Fibroblast of peridontal ligament (primary cell): ENCODE results near the gene STARD9.
A peak's percentile ranks its signal among the peaks of the same experiment; 100 is the strongest.
"Not testable (repeated sequence)": the region's sequence is repeated elsewhere in the genome, so short reads cannot be mapped to it uniquely, and the experiment has no call there.

Experiments
- DNase-seq: peaks from one replicate; pipeline ENCODE4 v3.0.0-alpha.2; 2010; ENCODE audit errors: extremely low read depth

STARD9 gene

DNA sequence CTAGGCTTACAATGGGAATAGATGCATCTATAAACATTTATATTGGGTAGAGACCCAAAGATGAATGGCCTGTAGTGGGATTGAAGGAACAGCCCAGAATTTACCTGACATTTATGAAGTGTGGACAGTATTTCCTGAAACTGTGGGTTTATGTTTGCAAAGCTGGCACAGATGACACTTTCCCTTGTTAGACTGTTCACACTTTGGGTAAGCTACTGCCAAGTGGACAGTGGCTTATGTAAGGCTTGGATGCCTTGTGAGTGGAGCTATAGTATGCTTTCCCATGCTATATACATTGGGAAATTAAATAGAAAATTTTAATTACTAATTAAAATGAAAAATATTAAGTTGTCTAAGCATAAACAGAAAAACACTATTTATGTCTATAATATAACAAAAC lies 48.5 kb downstream of the STARD9 start:
- DNase-seq = no peak

DNA sequence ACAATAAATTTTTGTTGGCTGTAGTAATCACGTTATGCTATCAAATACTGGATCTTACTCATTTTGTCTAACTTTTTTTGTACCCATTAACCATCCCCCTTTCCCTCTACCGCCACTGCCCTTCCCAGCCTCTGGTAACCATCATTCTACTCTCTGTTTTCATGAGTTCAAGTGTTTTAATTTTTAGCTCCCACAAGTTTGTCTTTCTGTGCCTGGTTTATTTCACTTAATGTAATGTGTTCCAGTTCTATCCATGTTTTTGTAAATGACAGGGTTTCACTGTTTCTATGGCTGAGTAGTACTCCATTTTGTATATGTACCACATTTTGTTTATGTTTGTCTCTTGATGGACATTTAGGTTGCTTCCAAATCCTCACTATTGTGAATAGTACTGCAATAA lies 52.1 kb downstream of the STARD9 start:
- no peak for DNase-seq

DNA sequence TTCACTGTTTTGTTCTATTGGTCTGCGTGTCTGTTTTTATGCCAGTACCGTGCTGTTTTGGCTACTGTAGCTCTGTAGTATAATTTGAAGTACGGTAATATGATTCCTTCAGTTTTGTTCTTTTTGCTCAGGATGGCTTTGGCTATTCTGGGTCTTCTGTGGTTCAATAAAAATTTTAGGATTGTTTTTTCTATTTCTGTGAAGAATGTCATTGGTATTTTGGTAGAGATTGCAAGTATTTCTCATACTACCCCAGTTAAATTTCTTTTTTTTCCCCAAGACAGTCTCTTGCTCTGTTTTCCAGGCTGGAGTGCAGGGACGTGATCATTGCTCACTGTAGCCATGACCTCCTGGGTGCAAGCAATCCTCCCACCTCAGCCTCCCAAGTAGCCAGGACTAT lies 53.4 kb downstream of the STARD9 start:
- DNase-seq = no peak

DNA sequence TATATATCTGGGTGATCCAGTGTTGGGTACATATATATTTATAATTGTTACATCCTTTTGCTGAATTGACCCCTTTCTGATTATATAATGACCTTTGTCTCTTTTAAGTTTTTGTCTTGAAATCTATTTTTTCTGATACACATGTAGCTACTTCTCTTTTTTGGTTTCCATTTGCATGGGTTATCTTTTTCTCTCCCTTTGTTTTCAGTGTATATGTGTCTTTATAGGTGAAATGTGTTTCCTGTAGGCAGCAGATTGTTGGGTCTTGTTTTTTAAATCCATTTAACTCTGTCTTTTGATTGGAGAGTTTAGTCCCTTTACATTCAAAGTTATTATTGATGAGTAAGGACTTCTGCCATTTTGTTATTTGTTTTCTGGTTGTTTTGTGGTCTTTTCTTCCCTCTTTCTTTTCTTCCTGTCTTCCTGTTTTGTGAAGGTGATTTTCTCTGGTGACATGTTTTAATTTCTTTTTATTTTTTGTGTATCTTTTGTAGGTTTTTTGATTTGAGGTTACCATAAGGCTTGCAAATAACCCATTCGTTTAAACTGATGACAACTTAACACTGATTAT lies 56.8 kb downstream of the STARD9 start:
- no peak for DNase-seq

DNA sequence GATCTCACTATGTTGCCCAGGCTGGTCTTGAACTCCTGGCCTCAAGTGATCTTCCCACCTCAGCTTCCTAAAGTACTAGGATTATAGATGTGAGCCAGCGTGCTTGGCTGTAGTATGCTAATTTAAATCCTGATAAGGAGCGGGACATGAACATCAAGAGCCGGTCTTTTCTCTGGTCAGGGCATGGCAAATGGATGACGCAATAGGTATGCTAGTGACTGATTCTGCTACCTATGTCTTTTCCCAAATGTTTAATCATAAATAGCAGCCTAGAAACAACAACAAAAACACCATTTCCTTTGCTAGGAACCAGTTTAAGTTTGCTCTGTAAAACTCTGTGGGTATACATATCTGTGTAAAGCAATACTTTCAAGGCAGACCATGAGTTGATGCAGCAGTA lies 64.7 kb downstream of the STARD9 start:
- no peak for DNase-seq

DNA sequence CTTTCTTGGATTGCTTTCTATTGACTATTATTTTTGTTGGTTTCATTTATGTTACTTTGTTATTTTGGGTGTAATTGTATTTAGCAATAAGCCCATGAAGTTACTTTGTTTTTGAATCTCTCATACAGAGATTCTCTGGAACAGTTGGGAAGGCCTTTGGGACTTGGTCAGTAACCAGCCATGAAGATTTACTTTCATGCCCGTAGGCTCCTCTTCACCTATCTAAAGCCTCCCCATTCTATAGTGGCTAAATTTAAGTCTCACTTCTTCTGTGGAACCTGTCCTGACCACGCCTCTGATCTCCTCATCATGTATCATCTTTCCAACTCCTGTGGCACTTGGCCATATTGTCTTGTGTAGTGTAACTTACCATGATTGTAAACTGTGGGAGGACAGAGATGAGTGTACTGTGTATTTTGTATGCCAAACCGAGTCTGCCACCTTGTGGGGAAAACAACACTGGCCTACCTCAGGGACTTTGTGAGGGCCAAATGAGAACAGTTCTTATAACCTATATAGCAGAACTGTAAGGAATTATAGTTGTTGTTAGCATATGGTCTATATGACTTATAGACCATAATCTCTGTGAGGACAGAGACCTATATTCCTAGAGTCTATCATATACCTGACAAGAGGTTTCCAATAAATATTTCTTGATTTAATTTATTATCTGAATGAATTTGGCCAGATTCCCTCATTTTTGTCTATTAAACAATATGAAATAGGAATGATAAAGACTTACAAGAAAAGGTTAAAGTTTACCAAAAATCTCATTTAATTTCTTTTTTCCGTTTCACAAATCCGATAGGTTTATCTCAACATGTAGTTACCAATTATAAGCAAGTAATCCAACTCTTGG lies 75.0 kb downstream of the STARD9 start:
- DNase-seq = peak; percentile 91

DNA sequence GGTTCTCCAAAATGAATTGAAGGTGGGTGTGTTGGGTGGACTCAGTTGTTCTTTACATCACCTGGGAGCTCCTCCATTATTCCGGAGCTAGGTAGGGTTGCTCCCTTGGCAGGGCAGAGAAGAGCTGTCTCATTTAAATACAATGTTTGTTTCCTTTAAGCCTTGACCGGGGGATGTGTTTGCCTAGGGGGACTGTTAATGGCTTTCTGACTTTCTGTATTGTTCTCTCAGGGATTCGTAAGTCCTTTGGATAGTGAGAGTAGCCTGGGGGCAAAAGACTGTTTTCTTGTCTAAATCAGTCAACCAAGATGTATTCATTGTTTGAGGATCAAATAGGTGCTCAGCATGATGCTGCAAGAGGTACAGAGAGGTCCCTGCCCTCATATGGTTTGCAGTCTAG lies 90.4 kb downstream of the STARD9 start:
- no peak for DNase-seq

DNA sequence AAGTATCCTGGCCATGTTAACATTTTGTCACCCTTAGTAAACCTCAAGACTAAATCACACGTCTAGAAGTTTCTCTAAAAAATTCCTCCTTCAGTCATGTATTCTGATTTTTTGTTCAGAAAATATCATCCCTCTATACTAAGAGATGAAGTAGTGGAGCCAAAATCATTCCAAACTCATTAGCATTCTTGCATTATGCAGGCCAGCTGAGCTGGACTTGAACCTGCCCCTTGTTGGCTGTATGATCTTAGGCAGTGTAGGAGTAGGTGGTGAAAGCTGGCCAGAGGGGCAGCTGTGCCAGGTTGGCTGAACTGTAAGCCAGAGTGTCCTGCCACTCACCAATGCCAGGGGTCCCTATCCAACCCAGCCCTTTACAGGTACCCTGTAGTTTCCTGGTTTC lies 92.4 kb downstream of the STARD9 start:
- no peak for DNase-seq

DNA sequence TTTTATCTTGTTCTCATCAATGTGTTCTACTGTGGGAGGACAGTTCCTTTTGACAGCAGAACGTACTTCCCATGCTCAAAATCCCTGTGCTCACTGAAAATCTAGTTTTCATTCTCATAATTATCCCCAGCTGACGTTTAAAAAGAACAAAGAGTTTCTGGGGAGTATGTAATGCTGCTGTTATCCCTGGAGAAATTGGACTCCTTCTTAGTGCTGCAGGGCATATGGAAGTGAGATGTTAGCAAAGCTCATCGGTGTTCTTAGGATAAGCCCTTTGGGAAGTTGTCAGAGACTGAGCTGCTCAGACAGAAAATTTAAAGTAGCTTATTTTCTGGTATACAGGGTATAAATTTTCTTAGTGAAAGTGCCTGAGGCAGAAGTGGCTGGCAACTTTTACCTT lies 95.0 kb downstream of the STARD9 start:
- DNase-seq = peak; percentile 41

DNA sequence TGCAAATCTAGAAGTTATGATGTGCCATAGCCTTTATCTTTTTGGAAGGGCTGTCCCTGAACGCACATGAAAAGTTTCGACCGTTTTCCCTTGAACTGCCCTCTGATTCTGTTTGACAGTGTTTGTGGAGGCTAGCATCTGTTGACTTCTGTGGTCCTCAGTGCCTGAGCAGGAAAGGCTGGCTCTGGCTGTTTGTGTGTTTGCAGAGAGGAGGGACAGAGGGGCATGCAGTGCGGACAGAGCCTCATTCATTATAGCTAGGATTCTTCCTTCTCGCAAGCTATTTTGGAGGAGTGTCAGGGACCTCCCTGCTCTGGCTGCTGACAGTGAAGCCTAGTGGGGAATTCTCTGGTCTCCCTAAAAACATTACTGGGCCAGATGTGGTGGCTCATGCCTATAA lies 97.0 kb downstream of the STARD9 start:
- DNase-seq = no peak

DNA sequence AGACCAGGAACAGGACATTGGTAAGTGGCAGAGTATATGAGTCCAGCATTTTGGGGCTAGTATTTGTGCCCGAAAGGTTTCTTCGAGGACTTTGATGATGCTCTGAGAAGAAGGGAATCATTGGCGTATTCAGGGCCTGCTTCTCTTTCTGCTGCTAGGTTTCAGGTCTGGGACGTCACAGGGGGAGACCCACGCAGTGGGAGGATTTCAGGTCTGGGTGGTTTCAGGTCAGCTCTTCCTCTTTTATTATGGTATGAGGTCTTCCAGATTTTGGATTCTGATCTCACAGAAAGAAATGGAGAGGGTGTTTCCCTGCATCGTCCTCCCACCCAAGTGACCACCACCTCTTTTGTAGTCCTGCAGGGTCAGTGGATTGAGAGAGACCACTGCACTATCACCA lies 99.1 kb downstream of the STARD9 start:
- no peak for DNase-seq

DNA sequence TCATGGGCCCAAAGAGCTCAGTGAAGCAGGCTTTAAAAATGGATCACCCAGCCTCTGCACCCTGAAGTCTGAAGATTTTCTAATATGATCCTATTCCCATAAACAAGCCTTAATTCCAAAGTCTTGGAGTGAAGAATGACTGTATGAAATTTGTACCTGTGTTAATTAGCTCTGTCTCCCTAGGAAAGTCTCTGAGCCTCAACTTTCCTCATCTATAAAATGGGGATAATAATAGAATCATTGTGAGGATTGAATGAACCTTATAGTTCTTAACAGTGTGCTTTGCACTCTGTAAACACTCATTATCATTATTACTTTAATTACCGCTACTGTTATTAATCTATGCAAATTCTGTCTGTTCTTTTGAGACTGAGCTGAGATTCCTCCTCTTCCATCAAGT lies 99.6 kb downstream of the STARD9 start:
- DNase-seq = no peak

DNA sequence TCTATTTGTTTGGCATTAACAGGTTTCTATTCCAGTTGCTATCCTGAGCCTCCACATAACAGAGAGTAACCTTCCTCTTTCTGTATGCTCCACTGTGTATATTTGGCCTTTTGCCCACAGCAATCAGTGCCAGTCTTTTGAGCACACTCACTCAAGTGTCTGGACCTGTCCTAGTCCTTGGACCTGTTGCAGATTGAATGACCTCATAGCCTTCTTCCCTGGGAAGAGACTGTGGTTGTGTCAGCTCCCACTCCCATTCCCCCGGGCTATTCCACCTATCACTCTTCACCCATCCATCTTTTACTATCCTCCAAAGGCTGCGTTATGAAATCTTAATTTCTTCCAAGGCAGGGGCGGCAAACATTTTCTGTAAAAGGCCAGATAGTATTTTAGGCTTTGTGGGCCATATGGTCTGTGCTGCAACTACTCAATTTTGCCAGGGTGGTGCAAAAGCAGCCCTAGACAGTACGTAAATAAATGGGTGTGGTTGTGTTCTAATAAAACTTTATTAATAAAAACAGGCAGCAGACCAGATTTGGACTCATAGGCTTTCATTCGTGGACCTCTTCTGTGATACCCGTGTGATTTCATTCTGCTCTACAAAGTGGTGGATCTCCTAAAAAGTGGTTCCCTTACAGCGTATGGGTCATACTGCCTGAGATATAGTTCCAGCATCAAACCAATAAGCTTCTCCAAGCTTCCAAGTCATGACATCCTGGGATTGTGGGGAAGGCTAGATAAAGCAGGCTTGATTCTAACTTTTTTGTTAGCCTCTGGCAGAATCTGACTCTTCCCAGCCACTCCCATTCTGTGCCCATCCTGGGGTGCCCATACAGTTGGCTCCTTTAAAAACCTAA lies 104.1 kb downstream of the STARD9 start:
- no peak for DNase-seq

DNA sequence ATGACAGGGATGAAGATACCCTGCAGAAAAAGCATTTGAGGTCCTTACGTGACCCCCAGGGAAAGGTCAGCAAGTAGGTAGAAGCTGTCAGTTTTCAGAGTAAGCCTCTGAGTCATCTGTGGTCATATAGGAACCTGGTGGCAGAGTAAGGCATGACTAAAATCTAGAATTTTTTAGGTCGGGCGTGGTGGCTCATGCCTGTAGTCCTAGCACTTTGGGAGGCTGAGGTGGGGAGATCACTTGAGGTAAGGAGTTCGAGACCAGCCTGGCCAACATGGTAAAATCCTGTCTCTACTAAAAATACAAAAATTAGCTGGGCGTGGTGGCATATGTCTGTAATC lies 104.7 kb downstream of the STARD9 start:
- DNase-seq = not testable (repeated sequence)

DNA sequence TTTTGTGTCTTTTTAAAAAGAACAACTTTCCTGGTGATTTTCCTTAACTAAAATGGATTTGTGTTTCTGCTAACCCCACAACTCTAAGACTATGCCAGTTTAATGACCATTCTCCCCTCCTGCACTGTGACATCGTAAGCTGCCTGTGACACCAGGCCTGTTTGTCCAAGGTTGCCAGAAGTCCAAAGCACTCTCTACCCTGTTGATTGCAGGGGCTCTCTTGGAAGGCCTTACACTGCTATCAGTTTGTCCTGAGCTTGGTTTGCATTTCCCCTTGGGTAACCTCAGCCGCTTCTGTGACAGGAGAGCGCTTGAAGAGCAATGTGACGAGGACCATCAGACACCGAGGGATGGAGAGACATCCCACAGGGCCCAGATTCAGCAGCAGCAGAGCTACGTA lies 105.7 kb downstream of the STARD9 start:
- DNase-seq = no peak

DNA sequence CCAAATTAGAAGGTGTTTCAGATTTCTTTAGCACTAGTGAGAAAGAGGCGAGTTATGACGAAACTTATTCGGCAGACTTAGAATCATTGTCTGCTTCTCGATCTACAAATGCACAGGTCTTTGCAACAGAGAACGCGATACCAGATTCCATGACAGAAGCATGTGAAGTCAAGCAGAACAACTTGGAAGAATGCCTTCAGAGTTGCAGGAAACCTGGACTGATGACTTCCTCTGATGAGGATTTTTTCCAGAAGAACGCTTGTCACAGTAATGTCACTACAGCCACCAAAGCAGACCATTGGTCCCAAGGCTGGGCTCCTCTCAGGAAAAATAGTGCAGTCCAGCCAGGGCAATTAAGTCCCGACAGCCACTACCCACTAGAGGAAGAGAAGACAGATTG lies 110.9 kb downstream of the STARD9 start:
- no peak for DNase-seq

DNA sequence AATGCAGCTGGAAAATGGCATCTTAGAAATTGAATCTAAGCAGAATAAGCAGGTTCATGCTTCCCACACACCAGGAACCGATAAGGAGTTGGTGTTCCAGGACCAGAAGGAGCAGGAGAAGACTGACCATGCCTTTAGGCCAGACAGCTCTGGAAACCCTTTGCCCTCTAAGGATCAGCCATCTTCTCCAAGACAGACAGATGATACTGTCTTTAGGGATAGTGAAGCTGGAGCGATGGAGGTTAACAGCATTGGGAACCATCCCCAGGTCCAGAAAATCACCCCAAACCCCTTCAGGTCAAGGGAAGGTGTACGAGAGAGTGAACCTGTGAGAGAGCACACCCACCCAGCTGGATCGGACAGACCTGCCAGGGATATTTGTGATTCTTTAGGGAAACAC lies 112.3 kb downstream of the STARD9 start:
- no peak for DNase-seq

DNA sequence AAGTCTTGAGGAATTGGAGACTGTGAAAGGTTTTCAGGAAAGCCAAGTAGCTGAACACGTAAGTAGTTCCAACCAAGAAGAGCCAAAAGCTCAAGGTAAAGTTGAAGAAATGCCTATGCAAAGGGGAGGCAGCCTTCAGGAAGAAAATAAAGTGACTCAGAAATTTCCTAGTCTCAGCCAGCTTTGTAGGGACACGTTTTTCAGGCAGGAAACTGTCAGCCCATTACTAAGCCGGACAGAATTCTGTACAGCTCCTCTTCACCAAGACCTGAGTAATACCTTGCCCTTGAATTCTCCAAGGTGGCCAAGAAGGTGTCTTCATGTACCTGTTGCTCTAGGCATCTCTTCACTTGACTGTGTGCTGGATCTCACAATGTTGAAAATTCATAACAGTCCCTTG lies 112.9 kb downstream of the STARD9 start:
- no peak for DNase-seq

DNA sequence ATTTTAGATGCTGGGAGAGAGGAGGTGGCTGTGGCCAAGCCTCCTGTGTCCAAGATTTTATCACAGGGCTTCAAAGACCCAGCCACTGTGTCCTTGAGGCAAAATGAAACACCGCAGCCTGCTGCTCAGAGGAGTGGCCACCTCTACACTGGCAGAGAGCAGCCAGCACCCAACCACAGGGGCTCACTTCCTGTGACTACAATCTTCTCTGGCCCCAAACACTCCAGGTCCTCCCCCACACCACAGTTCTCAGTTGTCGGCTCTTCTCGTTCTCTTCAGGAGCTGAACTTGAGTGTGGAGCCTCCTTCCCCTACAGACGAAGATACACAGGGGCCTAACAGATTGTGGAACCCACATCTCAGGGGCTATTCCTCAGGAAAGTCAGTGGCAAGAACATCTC lies 115.9 kb downstream of the STARD9 start:
- DNase-seq = no peak

DNA sequence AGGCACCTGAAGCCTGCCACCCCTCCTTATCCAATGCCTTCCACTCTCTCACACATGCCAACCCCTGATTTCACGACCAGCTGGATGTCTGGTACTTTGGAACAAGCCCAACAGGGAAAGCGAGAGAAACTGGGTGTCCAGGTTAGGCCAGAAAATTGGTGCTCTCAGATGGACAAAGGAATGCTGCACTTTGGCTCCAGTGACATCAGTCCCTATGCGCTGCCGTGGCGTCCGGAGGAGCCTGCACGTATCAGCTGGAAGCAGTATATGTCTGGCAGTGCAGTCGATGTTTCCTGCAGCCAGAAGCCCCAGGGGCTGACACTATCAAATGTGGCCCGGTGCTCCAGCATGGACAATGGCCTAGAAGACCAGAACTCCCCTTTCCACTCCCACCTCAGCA lies 116.4 kb downstream of the STARD9 start:
- DNase-seq = no peak

DNA sequence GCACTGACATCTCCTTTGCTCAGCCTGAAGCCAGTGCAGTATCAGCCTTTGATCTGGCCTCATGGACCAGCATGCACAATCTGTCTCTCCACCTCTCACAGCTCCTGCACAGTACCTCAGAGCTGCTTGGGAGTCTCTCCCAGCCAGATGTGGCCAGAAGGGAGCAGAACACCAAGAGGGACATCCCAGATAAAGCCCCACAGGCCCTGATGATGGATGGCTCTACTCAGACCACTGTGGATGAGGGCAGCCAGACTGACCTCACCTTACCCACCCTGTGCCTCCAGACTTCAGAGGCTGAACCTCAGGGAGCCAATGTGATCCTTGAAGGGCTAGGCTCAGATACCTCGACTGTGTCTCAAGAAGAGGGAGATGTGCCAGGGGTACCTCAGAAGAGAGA lies 117.1 kb downstream of the STARD9 start:
- no peak for DNase-seq

DNA sequence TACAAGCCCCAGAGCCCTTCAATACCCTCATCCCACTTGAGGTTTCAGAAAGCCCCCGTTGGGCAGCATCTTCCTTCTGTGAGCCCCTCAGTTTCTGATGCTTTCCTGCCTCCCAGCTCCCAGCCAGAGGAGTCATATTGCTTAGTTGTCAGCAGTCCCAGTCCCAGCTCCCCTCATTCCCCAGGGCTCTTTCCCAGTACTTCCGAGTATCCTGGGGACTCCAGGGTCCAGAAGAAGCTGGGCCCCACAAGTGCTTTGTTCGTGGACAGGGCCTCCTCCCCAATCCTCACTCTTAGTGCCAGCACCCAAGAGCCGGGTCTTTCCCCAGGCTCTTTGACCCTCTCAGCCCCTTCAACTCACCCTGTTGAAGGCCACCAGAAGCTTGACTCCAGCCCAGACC lies 117.6 kb downstream of the STARD9 start:
- DNase-seq = no peak

DNA sequence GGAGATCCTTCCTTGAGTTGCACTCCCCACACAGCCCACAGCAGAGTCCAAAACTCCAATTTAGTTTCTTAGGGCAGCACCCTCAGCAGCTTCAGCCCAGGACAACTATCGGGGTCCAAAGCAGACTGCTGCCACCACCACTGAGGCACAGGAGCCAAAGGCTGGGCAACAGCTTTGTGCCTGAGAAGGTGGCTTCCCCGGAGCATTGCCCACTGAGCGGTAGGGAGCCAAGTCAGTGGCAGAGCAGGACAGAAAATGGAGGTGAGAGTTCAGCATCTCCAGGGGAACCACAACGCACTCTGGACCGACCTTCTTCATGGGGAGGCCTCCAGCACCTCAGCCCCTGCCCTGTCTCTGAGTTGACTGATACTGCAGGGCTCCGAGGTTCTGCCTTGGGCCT lies 118.1 kb downstream of the STARD9 start:
- no peak for DNase-seq
